GM12875 (cell line): ENCODE results near the gene TRIM47.
"Not testable (repeated sequence)": the region's sequence is repeated elsewhere in the genome, so short reads cannot be mapped to it uniquely, and the experiment has no call there.

Experiments used
- H3K4me3 ChIP-seq: one replicate; pipeline ENCODE4 v1.5.1; 2011; ENCODE audit warnings: low read depth, low read length, control low read depth
- TF ChIP-seq, protein P1 (sequence below): IDR thresholded peaks from 2 replicates; pipeline ENCODE4 v1.5.1; 2011; ENCODE audit warnings: low read depth, mild to moderate bottlenecking, control low read depth, inconsistent platforms, low read length, moderate library complexity, borderline replicate concordance; ENCODE audit not compliant: insufficient read depth

The TRIM47 gene

DNA sequence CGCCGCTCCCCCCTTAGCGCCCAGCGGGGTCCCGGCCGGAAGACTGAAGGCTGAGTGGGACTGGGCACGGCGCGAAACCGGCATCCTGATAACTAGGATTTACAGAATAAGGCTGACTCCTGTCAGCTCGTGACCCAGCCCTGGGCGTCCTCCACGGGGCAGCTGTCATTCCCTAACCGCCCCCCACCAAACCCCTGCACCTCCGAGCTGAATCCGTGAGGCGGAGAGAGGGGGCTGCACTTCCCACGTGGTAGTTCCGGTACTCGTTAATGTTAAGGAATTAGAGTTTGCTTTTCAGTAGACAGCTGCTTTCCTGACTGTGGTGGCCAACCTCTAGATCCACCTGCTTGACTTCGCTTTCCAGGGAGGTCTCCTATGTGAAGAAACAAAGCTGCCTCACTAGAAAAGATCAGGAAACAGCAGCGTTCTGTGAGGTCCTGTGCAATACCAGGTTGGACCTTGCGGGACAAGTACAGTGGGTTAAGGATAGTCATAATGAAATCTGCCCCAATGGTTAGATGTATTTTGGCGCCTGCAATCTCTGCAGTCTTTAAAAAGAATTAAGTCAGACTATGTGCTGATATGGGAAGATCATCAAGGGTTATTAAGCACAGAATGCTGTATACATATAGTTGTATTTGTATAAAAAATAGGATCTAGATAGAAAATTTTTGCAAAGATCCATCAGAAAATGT, 22.2 kb downstream of the TRIM47 start:
- H3K4me3 ChIP-seq: peak overlapping the region; percentile 76
- TF ChIP-seq, protein P1, sequence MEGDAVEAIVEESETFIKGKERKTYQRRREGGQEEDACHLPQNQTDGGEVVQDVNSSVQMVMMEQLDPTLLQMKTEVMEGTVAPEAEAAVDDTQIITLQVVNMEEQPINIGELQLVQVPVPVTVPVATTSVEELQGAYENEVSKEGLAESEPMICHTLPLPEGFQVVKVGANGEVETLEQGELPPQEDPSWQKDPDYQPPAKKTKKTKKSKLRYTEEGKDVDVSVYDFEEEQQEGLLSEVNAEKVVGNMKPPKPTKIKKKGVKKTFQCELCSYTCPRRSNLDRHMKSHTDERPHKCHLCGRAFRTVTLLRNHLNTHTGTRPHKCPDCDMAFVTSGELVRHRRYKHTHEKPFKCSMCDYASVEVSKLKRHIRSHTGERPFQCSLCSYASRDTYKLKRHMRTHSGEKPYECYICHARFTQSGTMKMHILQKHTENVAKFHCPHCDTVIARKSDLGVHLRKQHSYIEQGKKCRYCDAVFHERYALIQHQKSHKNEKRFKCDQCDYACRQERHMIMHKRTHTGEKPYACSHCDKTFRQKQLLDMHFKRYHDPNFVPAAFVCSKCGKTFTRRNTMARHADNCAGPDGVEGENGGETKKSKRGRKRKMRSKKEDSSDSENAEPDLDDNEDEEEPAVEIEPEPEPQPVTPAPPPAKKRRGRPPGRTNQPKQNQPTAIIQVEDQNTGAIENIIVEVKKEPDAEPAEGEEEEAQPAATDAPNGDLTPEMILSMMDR: no peak

DNA sequence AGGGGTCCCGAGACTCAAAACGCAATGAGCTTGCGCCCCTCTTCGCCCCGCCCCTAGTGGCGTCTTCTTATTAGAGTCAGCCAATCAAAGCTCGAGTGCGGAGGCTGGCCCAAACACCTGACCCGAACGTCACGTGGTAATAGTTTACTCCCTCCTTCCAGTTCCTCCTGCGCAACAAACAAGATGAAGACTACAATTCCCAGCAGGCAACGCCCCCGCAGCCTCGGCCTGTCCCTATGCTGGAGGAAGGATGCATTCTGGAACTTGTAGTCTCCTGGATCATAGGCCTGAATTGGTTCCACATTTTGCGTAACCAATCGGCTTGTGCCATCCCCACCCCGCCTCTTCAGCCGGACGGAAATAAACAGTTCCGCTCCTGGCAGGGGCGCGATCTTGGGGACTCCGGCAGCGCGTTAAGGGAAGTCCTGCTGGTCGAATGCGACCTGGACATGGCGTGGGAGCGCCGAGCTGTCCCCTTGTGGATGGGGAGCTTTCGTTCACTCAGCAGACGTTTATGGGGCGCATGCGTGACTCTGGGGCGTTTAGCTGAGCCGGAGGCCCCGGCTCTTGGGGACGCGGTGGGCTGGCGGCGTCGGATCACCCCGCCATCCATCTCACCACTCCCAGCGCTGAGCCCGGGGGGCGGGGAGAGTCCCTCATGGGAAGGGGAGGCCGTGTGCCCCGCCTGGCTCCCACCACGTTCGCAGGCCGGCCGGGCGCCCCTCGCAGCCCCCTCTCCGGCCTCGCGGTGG, 22.9 kb downstream of the TRIM47 start, which contains the start of gene WBP2:
Gene WBP2, minus strand, starts transcription at position 26 of the 752 bp plus-strand sequence. CDS start 38 bp downstream, outside the sequence.
- peak within 1 kb of the TSS; percentile 76 for H3K4me3 ChIP-seq
- TF ChIP-seq, protein P1: peak; percentile 65

DNA sequence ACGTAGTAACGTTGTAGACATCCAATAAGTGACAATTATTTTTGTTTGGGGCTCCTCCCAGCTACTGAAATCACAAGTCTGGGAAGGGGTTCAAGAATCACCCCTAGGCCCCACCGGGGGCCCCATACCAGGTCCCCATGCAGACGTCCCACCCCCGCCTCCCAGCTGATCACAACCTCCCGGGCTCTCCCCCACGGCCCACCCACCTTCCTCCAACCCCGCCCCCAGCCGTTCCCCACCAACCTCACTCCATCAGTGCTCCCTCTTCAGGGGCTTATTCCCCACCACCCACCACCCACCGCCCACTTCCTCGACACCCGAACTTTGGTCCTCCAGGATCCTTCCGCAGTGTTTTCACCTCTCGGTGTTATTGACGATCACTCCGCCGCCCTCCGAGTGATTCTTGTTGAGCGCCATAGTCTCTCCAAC, 23.5 kb downstream of the TRIM47 start:
- peak overlapping the region; percentile 50 for H3K4me3 ChIP-seq
- TF ChIP-seq, protein P1: no peak

DNA sequence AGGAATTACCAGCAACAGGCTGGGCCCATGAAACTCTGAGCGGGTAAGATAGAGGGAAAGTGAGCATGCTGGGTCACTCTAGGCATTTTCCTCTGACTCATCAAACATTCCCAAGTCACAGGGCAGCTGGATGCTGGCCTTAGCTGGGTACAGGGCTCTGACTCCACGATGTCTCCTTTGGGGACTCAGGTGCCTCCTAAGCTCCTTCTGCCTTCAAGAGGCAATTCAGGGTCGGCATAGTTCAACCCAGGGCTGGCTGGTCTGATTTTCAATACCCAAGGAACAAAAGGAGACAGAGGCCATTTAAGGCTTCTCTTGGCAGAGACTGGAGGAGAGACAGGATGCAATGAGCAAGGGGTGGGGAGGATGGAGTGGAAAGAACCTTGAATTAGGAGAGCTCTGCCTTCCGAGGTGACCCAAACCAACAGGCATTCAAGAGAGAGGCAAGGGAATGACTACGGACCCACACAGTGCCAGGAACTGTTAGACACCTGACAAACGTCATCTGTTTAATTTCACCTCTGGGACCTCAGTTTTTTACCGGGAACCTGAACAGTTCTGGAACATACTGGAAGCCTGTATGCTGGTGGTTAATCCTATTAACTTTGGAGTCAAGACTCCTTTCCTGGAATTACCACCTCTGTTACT, 24.2 kb downstream of the TRIM47 start:
- peak overlapping the region; percentile 50 for H3K4me3 ChIP-seq
- TF ChIP-seq, protein P1: no peak

DNA sequence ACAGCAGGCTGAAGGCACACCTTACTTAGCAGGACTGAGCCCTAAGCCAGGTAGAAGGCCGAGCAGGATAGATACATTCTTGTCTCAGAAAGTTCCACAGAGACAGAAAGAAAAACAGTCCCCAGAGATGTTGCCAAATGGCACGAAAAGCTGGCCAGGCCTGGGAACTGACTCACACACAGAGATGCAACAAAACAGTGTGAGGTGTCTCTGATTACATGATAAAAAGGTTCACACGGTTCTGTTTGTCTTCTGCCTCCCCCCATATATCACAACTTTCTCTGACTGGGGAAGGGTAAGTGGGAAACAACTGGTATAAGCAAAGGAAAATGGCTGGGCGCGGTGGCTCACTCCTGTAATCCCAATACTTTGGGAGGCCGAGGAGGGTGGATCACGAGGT, 24.9 kb downstream of the TRIM47 start:
- TF ChIP-seq, protein P1: no peak

DNA sequence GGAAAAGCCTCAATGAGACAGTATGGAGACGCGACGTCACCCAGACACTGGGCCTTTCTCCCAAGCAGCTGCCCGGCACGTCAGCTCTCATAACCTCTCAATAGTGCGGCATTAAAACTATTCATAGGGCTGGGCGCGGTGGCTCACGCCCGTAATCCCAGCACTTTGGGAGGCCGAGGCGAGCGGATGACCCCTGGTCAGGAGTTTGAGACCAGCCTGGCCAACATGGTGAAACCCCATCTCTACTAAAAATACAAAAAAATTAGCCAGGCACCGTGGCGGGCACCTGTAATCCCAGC, 26.7 kb downstream of the TRIM47 start:
- H3K4me3 ChIP-seq: not testable (repeated sequence)

More for the DNA sequence above, 24.9 kb downstream of the TRIM47 start:
- H3K4me3 ChIP-seq: no peak overlapping the region

DNA sequence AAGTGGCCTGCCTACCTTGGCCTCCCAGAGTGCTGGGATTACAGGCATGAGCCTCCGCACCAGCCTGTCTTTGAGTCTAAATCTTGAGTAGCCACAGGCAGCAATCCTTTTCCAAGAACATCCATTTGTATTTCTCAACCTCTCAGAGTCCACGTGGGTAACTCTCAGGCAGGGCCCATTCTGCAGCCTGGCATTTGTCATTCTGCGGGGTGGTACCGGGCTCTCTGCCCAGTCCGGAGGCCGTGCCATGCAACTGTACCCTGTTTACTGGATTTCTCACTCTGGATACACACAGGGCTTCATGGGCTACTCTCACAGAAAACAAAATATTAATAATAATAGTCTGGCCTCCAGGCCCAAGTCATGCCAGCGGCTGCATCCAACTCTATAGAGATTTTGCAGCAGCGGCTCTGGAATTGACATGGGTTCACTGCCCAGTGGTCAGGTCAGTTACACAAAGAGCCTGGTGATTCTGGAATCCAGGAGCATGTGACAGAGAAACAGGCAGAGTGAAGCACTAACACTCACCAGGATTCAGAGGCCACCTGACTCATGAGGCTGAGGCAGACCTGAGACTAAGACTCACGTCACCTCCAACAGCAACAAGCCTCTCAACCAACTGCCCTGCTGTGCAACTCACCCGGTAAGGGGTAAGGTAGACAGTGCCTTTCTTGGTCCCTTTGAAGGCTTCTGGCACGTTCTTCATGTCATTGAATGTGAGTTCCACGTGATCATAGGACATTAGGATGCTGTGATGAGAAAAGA, 27.3 kb downstream of the TRIM47 start:
- TF ChIP-seq, protein P1: no peak
- H3K4me3 ChIP-seq: no peak overlapping the region
